Measurements from ENCODE around the gene FMO5. TPM values are rescaled to one million over a fixed set of nuclear protein-coding genes. Genes with fewer than 3 reads are reported as not detected.

Gene FMO5
- total and polyA plus RNA-seq, 2 of the 13 experiments (the other 11 are each of a cell fraction or from before 2014, with no cell fraction given), result 48.2 to 149 TPM

- TF ChIP-seq ZNF235 (CRISPR knock-in tag; IDR thresholded peaks at IDR 0.05; ENCODE audit: borderline replicate concordance) (no peak), DR1 (CRISPR knock-in tag; IDR thresholded peaks at IDR 0.05) (no peak), TFDP1 (CRISPR knock-in tag; IDR thresholded peaks at IDR 0.05; ENCODE audit: borderline replicate concordance) (no peak), SRSF1 (optimal IDR thresholded peaks at IDR 0.05; ENCODE audit: low read depth, low read length) (no peak), FOXM1 (CRISPR knock-in tag; IDR thresholded peaks at IDR 0.05) (no peak), STAT5B (CRISPR knock-in tag; IDR thresholded peaks at IDR 0.05) (no peak), ZBTB25 (CRISPR knock-in tag; IDR thresholded peaks at IDR 0.05) (peak; percentile 35; the same call in 1 of the 2 replicates), PBX3 (CRISPR knock-in tag; IDR thresholded peaks at IDR 0.05; ENCODE audit: borderline replicate concordance) (no peak), ZNF746 (CRISPR knock-in tag; IDR thresholded peaks at IDR 0.05) (no peak), TFDP2 (CRISPR knock-in tag; IDR thresholded peaks at IDR 0.05) (peak; percentile 40; the same call in 1 of the 2 replicates), SSRP1 (CRISPR knock-in tag; IDR thresholded peaks at IDR 0.05) (no peak), KLF16 (CRISPR knock-in tag; IDR thresholded peaks at IDR 0.05) (0 out of 4 replicates have a peak, but pooled peaks of 1 of the 2 experiments have one; percentile 66), ARID4A (CRISPR knock-in tag; IDR thresholded peaks at IDR 0.05; ENCODE audit: borderline replicate concordance) (no peak; the same call in 1 of the 2 replicates), ZNF292 (CRISPR knock-in tag; IDR thresholded peaks at IDR 0.05; ENCODE audit: borderline replicate concordance, low read depth) (no peak), RXRA (CRISPR knock-in tag; IDR thresholded peaks at IDR 0.05) (peak; percentile 23; the same call in 1 of the 2 replicates), NFIB (CRISPR knock-in tag; IDR thresholded peaks at IDR 0.05; ENCODE audit: borderline replicate concordance) (no peak), MED8 (CRISPR knock-in tag; IDR thresholded peaks at IDR 0.05; ENCODE audit: insufficient replicate concordance) (peak; percentile 93), CEBPB (IDR thresholded peaks at IDR 0.05; ENCODE audit: borderline replicate concordance, low read depth, low read length) (0 out of 2 replicates have a peak, but pooled peaks have one; percentile 37), PHF21A (CRISPR knock-in tag; IDR thresholded peaks at IDR 0.05) (peak; percentile 67; the same call in 1 of the 2 replicates), ZNF225 (CRISPR knock-in tag; IDR thresholded peaks at IDR 0.05) (no peak)
These were observed 13.1 kb upstream of the FMO5 start (continued) for GRCh38 chr1:147238053-147238902.

Data from HepG2 (cell line).